Right lung (tissue), 5 donors: Measurements from ENCODE around the gene PHKB. TPM values are rescaled to one million over a fixed set of nuclear protein-coding genes. Genes with fewer than 3 reads are reported as not detected.
"Not testable (repeated sequence)": the region's sequence is repeated elsewhere in the genome, so short reads cannot be mapped to it uniquely, and the experiment has no call there.

Experiments used
- DNase-seq, 2 donors: peaks; one replicate each; pipeline ENCODE4 v3.0.0-alpha.2; 2013
- polyA plus RNA-seq, 5 donors: library from polyadenylated mRNA; unstranded; fragments of 120-200 nt; gene quantifications; one replicate each; pipeline versions ENCODE4 v1.2.1 to v1.2.3, GENCODE V29; 2013; ENCODE audit warnings: inconsistent platforms in 1 of 5, low replicate concordance in 1 of 5; ENCODE audit not compliant: insufficient read length in 5 of 5, insufficient read depth in 1 of 5

PHKB gene
- polyA plus RNA-seq, 5 donors = 61.6 to 99.9 (median 91.3) TPM

DNA sequence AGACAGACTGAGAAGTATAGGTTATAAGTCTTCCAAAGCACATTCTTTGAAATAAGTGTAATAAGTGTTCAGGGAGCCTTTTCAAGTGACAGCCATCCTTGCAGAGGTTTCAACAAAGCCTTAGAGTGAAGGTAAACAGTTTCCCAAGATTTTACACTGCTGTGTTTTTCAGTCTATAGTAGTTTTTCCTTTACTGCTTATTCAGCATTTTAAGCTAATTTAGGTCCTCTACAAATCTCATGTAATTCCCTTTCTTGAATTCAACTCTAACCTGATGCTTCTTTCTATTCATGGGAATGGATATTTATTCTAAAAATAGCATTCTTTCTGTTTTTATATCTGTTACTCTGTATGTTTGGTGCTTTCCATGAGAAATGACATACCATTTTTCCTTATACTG is 211.3 kb downstream of the PHKB start:
- no peak for DNase-seq

DNA sequence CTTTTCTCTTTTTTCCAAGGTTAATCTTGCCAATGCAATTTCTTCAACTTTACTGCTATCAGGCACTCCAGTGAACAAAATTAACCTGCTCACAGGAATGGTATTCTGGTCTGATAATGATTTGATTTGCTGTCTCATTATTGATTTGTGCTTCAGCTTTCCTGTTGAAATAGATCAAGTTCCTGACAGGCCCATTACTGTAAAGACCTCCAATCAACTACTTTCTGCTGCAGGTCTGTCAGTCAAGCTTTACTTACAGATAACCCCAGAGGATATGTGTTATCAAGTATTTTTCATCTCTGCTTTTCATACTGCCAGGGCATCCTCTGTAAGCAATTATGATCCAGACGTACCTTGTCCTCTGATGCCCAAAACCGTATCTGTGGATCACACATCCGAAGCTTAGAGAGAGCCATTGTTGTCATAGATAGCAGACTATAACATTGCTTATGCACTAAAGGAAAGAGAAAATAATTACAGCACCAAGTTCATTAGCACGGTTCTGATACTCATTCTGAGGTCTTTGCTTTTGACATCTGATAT is 215.6 kb downstream of the PHKB start:
- DNase-seq = no peak

DNA sequence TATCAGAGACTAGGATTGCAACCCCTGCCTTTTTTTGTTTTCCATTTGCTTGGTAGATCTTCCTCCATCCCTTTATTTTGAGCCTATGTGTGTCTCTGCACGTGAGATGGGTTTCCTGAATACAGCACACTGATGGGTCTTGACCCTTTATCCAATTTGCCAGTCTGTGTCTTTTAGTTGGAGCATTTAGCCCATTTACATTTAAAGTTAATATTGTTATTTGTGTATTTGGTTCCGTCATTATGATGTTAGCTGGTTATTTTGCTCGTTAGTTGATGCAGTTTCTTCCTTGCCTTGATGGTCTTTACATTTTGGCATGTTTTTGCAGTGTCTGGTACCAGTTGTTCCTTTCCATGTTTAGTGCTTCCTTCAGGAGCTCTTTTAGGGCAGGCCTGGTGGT is 220.4 kb downstream of the PHKB start:
- DNase-seq = not testable (repeated sequence)

DNA sequence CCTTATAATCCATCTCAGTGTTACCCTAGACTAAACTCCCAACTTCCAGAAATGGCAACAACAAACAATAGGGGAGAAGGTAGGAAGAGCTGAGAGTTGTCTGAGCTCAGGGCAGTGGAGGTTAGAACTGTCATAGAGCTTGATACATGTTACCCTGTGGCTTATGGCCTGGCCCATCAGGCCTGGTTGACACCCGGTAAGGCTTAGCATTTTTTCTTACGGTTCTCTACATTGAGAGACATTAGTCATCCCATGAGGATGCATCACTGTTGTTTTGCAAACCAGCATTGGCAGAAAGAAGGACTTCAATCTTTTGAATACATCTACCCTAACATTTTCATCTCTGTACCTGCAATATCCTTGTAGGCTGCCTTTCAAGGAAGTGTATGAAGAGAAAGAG is 226.6 kb downstream of the PHKB start:
- DNase-seq = no peak

DNA sequence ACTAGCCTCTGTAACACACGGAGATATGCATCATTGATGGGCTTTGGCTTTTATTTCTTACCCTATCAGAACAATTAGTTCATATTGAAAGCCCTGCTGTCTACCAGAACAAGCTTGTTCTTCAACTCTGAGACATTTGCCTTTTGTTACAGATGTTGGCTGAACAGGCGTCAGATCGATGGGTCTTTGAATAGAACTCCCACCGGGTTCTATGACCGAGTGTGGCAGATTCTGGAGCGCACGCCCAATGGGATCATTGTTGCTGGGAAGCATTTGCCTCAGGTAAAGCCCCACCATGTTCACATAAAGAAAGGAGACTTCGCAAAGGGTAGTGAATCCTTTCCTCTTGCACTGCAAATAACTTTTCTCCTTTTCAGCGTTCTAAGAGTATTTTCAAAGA is 232.1 kb downstream of the PHKB start:
- no peak for DNase-seq

DNA sequence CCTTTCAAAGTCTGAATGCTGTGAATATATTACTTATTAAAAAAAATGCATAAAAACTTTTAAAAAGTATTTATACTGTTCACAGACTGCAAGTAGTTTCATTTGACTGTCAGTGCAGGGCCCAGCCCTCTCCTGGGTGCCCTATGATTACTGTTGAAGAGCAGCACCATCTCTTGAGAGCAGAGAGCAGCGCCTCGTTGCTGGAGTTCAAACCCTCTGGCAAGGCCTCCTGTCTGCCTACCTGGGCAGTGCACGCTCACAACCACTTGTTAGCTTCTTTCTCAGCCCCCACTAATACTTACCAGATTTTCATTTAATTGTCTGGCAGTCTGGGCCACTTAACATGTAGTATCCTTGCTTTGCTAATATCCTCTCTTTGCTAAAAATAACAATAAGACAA is 233.4 kb downstream of the PHKB start:
- DNase-seq = no peak

DNA sequence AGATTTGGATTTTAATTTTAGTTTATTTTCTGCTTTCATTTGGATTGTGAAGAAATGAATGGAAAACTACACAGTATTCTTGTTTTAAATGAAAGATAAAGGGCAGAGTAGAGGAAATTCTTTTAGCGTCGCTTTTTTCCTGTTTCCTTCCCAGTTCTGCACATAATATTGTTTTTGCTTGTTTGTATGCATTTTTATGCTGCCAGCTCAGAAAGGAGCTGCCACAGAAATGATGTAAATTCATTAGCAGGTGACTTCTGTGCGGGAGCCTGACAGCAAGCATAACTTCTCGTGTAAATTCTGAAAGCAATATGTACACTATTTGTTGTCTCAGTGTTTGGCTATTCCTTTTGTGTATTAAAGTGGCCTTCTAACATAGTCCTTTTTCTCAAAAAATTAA is 234.6 kb downstream of the PHKB start:
- no peak for DNase-seq

DNA sequence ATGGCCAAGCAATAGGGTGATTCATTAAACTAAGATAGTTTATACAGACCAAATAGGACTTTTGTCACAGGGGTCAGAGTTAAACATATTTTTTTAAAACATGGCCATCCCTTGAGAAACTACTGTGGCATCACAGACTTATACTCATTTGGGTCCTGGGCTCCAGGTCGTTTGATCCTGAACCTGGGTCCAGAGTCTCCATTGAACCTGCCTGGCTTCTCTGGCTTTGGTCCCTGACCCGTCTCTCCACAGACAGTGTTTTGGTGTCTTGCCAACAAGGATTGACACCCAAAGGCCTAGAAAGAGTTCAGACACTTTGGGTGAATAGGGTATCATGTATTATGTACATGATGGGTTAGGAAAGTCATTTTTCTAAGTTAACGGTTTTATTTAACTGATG is 236.7 kb downstream of the PHKB start:
- DNase-seq = no peak

DNA sequence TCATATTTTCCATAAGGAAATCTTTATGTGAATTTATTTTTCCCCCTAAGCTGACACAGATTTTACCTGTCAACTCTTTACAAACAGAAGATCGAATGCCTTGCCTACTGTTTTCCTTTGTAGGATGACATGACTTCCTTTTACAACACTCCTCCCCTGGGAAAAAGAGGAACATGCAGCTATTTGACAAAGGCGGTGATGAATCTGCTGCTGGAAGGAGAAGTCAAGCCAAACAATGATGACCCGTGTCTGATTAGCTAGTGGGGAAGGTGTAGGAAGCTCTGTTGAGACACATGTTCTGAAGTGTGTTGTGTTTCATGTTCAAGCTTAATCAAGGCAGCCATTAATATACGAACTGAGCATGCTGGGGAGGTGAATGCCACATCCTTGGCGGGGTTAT is 238.0 kb downstream of the PHKB start:
- DNase-seq = no peak

DNA sequence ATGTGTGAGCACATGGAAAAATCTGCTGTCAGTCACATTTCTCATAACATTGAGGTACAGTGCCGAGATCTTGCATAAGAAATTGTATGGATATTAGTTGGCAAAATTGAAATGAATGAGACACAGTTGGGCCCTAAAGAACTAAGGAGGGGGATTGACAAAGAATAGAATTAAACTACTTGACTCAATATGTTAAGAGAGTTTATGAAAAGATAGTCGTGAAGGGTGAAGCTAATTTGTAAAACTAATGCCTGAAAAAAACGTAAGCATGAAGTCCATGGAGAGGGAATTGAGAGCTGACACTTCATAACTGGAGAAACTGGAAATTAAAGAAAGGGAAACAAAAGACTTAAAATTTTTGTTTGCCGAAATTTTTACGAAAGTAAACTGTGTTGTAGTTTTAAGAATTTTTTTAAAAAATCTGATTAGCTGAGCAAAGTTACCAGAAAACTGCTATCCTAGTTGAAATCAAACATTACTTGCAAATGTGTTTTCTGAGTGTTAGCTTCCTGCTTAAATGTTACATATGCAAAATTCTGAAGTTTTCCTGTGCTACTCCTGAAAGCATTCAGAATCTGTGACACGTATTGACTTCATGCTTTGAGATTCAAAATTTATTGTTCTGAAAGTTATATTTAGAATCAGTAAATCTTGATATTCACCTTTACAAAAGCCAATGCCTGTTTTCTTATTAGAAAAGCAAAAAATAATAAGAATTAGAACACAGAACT is 239.9 kb downstream of the PHKB start:
- no peak for DNase-seq

DNA sequence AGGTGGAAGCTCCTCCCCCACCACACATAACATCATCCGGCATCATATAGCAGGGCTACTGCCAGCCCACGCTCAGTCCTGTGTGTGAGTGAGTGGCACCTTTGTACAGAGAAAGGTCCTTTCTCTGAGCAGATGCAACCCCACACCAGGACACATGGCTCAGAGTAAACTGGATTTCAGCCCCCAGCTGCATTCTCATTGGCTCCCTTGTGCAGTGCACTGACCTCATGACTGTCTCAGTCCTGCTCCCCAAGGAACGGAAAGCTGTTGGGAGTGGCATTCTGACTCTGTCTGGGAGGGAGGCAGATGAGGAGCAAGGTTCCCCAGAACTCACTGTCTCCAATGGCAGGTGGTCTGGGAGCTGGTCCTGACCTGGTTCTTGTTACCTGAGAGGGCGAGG is 244.1 kb downstream of the PHKB start:
- no peak for DNase-seq

DNA sequence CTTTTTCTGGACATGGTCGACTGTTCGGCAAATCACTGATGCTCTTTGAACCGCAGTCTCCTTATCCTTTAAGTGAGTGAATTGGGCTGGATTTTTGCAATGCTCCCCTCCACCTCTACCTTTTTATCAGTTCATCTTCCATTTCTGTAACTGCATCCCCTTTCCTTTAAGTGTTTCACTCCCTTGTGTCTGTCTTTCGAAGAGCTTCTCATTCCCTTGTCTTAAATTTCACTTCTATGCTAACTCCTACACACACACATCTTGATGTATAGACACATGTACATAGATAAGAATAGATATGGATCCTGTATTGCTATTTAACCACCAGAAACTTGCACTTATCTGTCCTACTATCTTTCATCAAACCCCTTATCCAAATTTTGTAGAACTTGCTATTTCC is 250.7 kb downstream of the PHKB start:
- no peak for DNase-seq

DNA sequence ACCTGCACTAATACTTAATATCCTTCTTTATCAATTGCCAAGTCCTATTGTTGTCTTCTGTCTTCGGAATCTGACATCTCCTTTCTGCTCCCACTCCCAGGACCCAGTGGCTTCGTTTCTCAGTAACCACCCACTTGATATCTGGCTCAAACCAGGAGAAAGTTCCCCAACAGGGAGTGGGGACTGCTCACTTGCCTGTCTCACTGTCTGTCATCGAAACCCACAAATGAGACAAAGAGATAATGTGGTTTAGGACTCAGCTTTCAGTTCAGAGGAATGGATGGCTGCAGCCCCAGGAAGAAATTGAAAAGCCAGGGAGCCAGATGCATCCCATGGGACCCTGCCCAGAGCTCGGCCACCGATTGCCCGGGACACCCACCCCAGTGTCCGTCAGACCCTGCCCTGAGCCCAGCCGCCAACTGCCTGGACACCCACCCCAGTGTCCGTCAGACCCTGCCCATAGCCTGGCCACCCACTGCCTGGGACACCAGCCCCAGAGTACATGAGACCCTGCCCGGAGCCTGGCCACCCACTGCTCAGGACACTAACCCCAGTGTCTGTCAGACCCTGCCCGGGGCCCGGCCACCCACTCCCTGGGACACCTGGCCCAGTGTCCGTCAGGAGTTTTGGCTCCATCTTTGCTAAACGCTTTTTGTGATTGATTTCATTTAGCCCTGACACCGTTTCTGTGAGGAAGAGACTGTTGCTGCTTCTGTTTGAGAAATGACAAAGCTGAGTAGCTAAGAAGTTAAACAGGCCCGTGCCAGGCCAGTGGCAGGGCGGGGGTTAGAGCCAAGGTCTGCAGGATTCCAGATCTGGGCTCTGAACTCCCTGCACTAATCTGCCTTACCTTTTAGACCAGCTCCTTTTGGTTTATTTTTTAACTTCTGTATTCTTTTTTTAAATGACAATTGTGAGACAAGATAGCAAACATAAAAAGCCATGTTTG is 251.4 kb downstream of the PHKB start:
- no peak for DNase-seq

DNA sequence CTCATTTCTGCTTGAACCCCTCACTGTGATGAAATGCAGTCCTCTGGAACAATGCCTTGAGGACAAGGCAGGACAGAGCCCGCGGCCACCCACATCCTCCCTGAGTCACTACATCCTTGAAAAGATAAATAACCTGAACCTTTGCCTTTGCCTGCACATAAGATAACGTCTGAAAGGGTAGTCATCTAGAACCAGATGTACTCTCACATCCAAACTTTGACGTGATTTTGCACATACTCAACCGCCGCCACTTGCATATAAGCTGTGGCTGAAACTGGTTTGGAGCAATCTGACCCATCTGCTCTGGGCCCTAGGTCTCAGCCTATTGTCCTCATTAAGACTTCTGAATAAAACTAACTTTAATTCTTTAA is 252.1 kb downstream of the PHKB start:
- DNase-seq = no peak

DNA sequence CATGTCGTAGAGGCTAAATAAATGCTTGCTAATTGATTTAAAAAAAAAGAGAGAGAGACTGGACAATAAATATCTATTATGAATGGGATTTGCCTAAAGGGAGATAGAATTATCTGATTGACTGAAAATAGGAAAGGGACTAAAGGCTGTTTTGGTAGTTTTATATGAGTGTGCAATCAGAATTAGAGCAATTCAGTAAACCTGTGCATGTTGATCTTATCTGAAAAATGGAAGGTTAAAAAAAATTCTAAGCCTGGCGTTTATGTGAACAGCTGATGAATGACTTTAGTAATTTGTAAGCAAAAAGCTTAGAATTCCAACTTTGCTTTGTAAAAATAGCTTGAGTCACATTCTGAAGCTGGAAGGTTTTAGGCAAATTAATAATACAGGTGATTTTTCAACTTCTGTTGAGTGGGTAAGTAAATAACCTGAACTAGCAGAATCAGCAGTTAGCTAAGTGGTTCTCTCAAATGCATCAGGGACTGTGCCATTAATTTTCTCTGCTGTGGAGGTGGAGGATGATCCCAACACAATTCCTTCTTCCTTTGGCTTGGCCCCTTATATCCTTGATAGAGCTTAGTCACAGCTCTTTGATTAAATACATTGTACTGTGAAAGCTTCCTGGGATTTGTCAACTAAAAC is 254.4 kb downstream of the PHKB start:
- no peak for DNase-seq

DNA sequence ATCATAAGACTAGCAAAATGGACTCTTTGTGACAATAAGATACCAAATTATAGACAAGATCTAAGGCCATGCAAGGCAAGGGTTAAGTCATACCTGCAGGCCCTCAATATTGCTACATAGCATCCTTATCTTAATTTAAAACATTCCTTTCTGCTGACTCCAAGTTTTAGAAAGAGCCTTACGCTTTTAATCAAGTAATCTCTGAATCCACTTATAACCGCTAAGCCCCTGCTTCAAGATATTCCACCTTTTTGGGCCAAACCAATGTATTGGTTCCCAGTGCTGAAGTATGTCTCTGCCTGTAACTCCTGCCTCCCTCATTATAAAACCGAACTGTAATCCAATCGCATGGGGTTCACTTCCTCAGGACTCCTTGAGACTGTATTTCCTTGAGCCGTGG is 255.4 kb downstream of the PHKB start:
- DNase-seq = peak in 1 of 2 donors; percentile 8

DNA sequence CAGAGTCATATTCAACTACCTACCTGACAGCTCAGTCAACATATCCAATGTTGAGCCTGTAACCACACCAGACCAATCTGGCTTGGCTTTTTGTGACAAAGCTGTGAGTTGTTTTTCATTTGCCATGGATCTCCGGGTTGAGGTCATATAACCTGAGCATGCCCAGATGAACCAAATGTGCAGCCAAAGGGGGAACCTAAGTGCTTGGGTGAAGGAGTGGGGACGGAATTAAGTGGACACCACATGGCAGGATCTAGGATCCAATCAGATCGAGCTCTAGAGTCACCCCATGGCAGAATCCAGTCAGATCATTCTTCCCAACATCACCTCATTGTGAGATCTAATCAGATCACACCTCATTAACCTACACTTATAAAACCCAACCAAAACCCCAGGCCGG is 258.6 kb downstream of the PHKB start:
- DNase-seq = no peak

DNA sequence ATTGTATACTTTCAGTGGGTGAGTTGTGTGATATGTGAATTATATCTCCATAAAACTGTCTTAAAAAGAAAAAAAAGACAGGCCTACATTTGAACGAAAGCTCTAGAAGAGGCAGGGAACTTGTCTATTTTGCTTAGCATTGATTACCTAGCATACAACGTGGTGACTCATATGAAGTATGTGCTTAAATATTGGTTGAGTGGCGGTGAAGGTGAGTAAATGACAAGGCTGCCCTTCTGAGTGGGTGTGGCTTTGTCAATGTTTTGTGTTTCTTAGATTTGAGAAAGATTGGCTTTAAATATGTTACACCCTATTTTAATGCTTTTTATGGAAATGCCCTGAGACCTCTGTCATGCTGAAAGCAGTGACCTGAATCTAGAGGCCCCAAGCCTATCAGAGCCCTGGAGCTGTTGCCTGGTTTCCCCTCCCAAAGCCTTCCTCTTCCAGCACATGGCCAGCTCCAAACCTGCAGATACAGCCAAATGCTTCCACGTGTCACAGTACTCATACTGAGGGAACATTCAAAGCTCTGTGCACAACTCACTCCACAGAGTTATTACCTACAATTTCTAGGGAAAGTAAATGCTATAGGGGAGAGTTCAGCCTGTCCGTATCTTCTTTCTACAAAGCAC is 260.0 kb downstream of the PHKB start:
- no peak for DNase-seq

DNA sequence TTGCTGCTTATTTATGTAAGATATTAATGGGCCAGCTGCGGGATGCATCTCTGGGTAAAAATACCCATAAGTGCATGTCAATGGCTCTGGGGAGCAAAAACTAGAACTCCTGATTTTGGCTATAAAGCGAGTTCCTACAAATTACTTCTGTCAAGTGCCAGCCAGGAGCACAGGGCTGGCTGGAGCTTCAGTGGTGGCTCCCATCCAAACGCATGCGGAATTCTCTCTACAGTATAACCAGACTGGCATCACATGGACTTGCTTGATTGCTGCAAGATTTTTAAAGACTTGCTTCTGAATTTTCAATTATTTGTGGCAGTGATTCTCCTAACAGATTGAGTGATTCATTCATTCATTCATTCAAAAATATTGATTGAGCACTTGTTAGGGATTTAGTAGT is 260.9 kb downstream of the PHKB start:
- DNase-seq = no peak

DNA sequence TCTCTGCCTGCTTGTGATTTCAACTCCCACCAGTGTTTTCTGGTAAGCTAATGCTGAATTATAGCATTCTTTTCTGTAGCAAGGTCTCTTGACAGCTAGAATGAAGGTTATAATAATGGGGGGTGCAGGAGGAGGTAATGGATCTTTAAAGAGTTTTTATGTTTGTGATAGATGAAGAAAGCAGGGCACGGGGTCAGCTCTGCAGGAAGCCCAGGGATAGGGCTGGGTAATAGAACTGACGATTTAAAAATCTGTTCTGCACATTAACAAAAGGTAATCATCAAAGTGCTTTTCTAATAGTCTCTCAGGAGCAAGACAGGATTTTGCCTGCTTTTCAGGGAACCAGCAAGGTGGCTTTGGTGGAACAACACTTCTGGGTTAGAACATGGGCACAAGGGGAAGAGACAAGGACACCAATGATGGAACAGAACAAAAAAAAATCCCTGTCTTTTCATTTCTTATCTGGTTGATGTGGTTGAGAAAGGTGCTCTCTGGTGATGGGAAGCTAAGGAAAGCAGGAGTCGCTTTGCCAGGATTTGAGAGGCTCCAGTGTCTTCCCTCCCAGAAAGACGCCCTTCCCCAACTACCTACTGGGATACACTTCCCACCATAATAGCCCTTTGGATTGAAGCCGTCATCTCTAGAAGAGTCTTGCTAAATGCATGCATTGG is 263.1 kb downstream of the PHKB start:
- DNase-seq = no peak

DNA sequence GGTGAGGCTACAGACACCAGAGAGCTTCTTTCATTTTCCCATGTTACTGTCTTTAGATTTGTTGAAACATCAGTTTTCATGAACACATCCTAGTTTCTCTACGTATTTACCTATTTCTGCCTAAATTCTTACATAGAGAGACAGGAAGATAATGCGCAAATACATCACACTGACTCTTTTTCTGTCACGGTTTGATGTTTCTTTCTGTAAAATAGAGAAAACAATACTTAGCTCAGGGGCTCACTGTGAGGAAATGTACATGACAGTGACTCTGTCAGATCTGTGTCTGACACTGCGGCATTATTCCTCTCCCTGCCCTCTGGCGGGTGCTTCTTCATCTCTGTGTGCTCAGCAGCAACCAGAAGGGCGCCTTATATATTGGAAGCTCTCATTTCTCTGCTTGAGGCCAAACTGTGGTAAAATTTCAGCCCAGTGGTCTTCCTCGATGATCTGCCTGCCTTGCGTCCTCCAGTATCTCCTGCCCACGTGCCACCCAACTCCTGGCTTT is 264.1 kb downstream of the PHKB start:
- no peak for DNase-seq
